H1 (cell line): ENCODE data around the gene TTC3. TPM values are rescaled to one million over a fixed set of nuclear protein-coding genes. Genes with fewer than 3 reads are reported as not detected.

Source experiments
- KDM1A ChIP-seq: fragments of 200-600, 300-600 bp; sonication (generic); IDR thresholded peaks from 2 replicates; pipeline ENCODE4 v1.7.1; 2016; ENCODE audit warnings: mild to moderate bottlenecking, low read length, borderline replicate concordance
- RFX5 ChIP-seq: IDR thresholded peaks from 2 replicates; pipeline ENCODE4 v1.6.1; 2011; ENCODE audit warnings: low read depth, low read length, improper control_type of control experiment, borderline replicate concordance
- TAF7 ChIP-seq: optimal IDR thresholded peaks from 2 replicates; pipeline ENCODE3; 2011; ENCODE audit warnings: low read depth, mild to moderate bottlenecking, inconsistent platforms, low read length, moderate library complexity, borderline replicate concordance
- polyA plus RNA-seq, 7 experiments: library from polyadenylated mRNA; depleted of rRNA in 3 of 7; stranded (reverse) in 5 of 7; unstranded in 2 of 7; fragments of >200 nt in 5 of 7; fragments of 200-250 nt in 2 of 7; gene quantifications; 1 replicate in 5 of 7; 2 replicates in 1 of 7; 4 replicates in 1 of 7; pipeline versions ENCODE4 v1.2.1 to v1.2.3, GENCODE V29; 2011 to 2013; ENCODE audit warnings: missing spikeins in 2 of 7, mixed read lengths in 2 of 7
- total RNA-seq: library from RNA; stranded (reverse); fragmentation: NEBNext Ultra II Directional; extraction: Animal tissue kit (Norgen Biotek cat#: 25700); gene quantifications from 2 replicates; pipeline ENCODE4 v1.2.1, GENCODE V29; 2021

Gene TTC3
- total and polyA plus RNA-seq, 2 of the 8 experiments (the other 6 are each of a cell fraction or from before 2014, with no cell fraction given) = 11.0 to 36.2 TPM

DNA sequence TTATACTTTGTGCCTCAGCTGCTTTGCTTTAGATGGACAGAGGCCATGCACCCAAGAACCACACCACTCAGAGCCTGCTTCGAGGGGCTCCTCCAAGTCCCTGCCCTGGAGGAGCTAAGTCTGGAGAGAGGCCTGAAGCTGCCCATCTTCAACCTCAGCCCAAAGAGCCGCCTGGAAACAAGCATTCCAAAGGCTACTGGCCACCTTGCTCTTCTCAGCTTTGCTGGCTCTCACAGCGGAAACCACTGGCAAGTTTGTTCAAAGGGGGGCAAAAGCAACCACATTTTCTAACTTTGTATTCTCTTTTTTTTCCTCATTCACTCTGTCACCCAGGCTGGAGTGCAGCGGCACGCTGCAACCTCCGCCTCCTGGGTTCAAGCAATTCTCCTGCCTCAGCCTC lies 170.9 kb downstream of the TTC3 start (continued):
- no peak for TF ChIP-seq KDM1A
- no peak for TF ChIP-seq RFX5
- no peak for TF ChIP-seq TAF7
